Mesodermal cell (in vitro differentiated cells): Measurements from ENCODE around the gene ALOX12.
A peak's percentile ranks its signal among the peaks of the same experiment; 100 is the strongest.

ENCODE experiments used
- H3K27ac ChIP-seq: 2 replicates; pipeline ENCODE4 v1.7.0; 2013; ENCODE audit warnings: mild to moderate bottlenecking, low read depth, low read length, moderate library complexity; ENCODE audit not compliant: severe bottlenecking
- H3K36me3 ChIP-seq: 2 replicates; pipeline ENCODE4 v1.7.1; 2013; ENCODE audit warnings: mild to moderate bottlenecking, low read length, moderate library complexity; ENCODE audit not compliant: control insufficient read depth, insufficient read depth
- H3K4me1 ChIP-seq: one replicate; pipeline ENCODE4 v1.7.1; 2013; ENCODE audit warnings: mild to moderate bottlenecking, low read length; ENCODE audit not compliant: insufficient read depth, control insufficient read depth, poor library complexity, severe bottlenecking
- H3K4me3 ChIP-seq: 2 replicates; pipeline ENCODE4 v1.7.0; 2013; ENCODE audit warnings: low read length, control low read depth, mild to moderate bottlenecking; ENCODE audit not compliant: insufficient read depth, poor library complexity, severe bottlenecking; ENCODE audit errors: extremely low read depth
- H3K9me3 ChIP-seq: 2 replicates; pipeline ENCODE4 v1.7.1; 2013; ENCODE audit warnings: mild to moderate bottlenecking, low read length, moderate library complexity; ENCODE audit not compliant: control insufficient read depth
- WGBS, 2 experiments: methylation state at CpG; one replicate each; pipeline ENCODE4 v1.1.5; 2013; ENCODE audit warnings: missing lambda C conversion rate in 2 of 2; ENCODE audit not compliant: insufficient coverage in 2 of 2; 5-methylcytosine and 5-hydroxymethylcytosine counted together

Gene ALOX12

GRCh38 chr17:7014995-7015958 is 19.4 kb downstream of the ALOX12 start:
- no peaks in the 10 kb centered on the region for H3K9me3 ChIP-seq
- peak overlapping the region; percentile 86 for H3K27ac ChIP-seq
- peak overlapping the region; percentile 95 for H3K4me3 ChIP-seq
- 20 to 21% methylated on average over 27 to 31 of the region's 56 CpGs for WGBS, 2 experiments
- H3K4me1 ChIP-seq = peaks cover 21% of the 10 kb centered on the region
- peaks cover 22% of the 10 kb centered on the region for H3K36me3 ChIP-seq

- 78 to 90% methylated on average over 1 to 2 of the region's 3 CpGs for WGBS, 2 experiments
- Histone ChIP-seq H3K27ac (no peak overlapping the region), H3K9me3 (no peaks in the 10 kb centered on the region), H3K36me3 (peaks cover 22% of the 10 kb centered on the region), H3K4me3 (no peak overlapping the region), H3K4me1 (peaks cover 15% of the 10 kb centered on the region)
Observed at GRCh38 chr17:7016418-7016817, 20.6 kb downstream of the ALOX12 start.

- no peaks in the 10 kb centered on the region for H3K9me3 ChIP-seq
- no peak overlapping the region for H3K4me3 ChIP-seq
- 88 to 92% methylated on average over 11 to 13 of the region's 20 CpGs for WGBS, 2 experiments
- peaks cover 22% of the 10 kb centered on the region for H3K36me3 ChIP-seq
- H3K27ac ChIP-seq = no peak overlapping the region
- H3K4me1 ChIP-seq = peaks cover 15% of the 10 kb centered on the region
Observed at GRCh38 chr17:7016886-7017826, 21.3 kb downstream of the ALOX12 start.

GRCh38 chr17:7017827-7018200 is 22.0 kb downstream of the ALOX12 start:
- Histone ChIP-seq H3K27ac (no peak overlapping the region), H3K4me1 (peaks cover 15% of the 10 kb centered on the region), H3K36me3 (peaks cover 22% of the 10 kb centered on the region), H3K9me3 (no peaks in the 10 kb centered on the region), H3K4me3 (no peak overlapping the region)
- 93 to 96% methylated on average over 9 to 12 of the region's 12 CpGs for WGBS, 2 experiments

GRCh38 chr17:7018331-7018964 is 22.6 kb downstream of the ALOX12 start:
- H3K27ac ChIP-seq = no peak overlapping the region
- no peaks in the 10 kb centered on the region for H3K9me3 ChIP-seq
- peaks cover 15% of the 10 kb centered on the region for H3K4me1 ChIP-seq
- no peak overlapping the region for H3K4me3 ChIP-seq
- 87 to 94% methylated on average over 6 of the region's 10 CpGs for WGBS, 2 experiments
- H3K36me3 ChIP-seq = peaks cover 22% of the 10 kb centered on the region

GRCh38 chr17:7019367-7019766 is 23.5 kb downstream of the ALOX12 start:
- Histone ChIP-seq H3K4me1 (peaks cover 11% of the 10 kb centered on the region), H3K36me3 (peaks cover 17% of the 10 kb centered on the region), H3K27ac (no peak overlapping the region), H3K4me3 (no peak overlapping the region), H3K9me3 (no peaks in the 10 kb centered on the region)
- 52 to 73% methylated on average over 3 to 9 of the region's 10 CpGs for WGBS, 2 experiments

GRCh38 chr17:7019839-7020519 is 24.1 kb downstream of the ALOX12 start:
- Histone ChIP-seq H3K4me3 (no peak overlapping the region), H3K9me3 (no peaks in the 10 kb centered on the region), H3K36me3 (peaks cover 17% of the 10 kb centered on the region), H3K27ac (no peak overlapping the region), H3K4me1 (peaks cover 11% of the 10 kb centered on the region)
- 46 to 48% methylated on average over 6 of the region's 16 CpGs for WGBS, 2 experiments

GRCh38 chr17:7020894-7021664 is 25.2 kb downstream of the ALOX12 start:
- Histone ChIP-seq H3K4me1 (peaks cover 11% of the 10 kb centered on the region), H3K36me3 (peaks cover 15% of the 10 kb centered on the region), H3K4me3 (no peak overlapping the region), H3K27ac (no peak overlapping the region), H3K9me3 (no peaks in the 10 kb centered on the region)
- 84 to 85% methylated on average over 10 to 11 of the region's 11 CpGs for WGBS, 2 experiments

- H3K4me1 ChIP-seq = peaks cover 11% of the 10 kb centered on the region
- H3K9me3 ChIP-seq = no peaks in the 10 kb centered on the region
- 9 to 10% methylated on average over 24 to 43 of the region's 53 CpGs for WGBS, 2 experiments
- peaks cover 6% of the 10 kb centered on the region for H3K36me3 ChIP-seq
- H3K4me3 ChIP-seq = no peak overlapping the region
- H3K27ac ChIP-seq = peak overlapping the region; percentile 58
Observed at GRCh38 chr17:7021993-7022778, 26.3 kb downstream of the ALOX12 start.
